Thoracic aorta (tissue), 2 donors: ENCODE results near the gene DPYD. TPM values are rescaled to one million over a fixed set of nuclear protein-coding genes. Genes with fewer than 3 reads are reported as not detected.

Experiments
- ATAC-seq: fragments of 150-250 bp; one replicate; pipeline ENCODE4 v1.8.0; 2017; ENCODE audit warnings: low read depth; ENCODE audit not compliant: insufficient number of reproducible peaks, low FRiP score
- DNase-seq: peaks from one replicate; pipeline ENCODE4 v3.0.0-alpha.2; 2020; ENCODE audit warnings: low spot score
- H3K27ac ChIP-seq, 2 donors: fragments of 200-600 bp; sonication (generic); 1 replicate in 1 of 2; 2 replicates in 1 of 2; pipeline ENCODE4 v1.5.1; 2016; ENCODE audit warnings: mild to moderate bottlenecking in 2 of 2, moderate library complexity in 2 of 2
- H3K27me3 ChIP-seq: fragments of 200-600 bp; sonication (generic); replicated peaks from 2 replicates; pipeline ENCODE4 v1.6.0; 2016; ENCODE audit warnings: mild to moderate bottlenecking; ENCODE audit not compliant: insufficient read depth
- H3K36me3 ChIP-seq: fragments of 200-600 bp; sonication (generic); one replicate; pipeline ENCODE4 v1.5.1; 2016
- H3K4me1 ChIP-seq, 2 donors: fragments of 200-600 bp; sonication (generic); 1 replicate in 1 of 2; 2 replicates in 1 of 2; pipeline versions ENCODE4 v1.5.1 to v1.6.0; 2016; ENCODE audit warnings: low read depth in 2 of 2, mild to moderate bottlenecking in 1 of 2; ENCODE audit not compliant: control insufficient read depth in 1 of 2
- H3K4me3 ChIP-seq: fragments of 200-600 bp; sonication (generic); 2 replicates; pipeline ENCODE4 v1.5.1; 2016; ENCODE audit warnings: mild to moderate bottlenecking
- H3K9me3 ChIP-seq: fragments of 200-600 bp; sonication (generic); 2 replicates; pipeline ENCODE4 v1.5.1; 2016
- total RNA-seq, 2 donors: library from RNA; depleted of rRNA; stranded (reverse); fragments of >200 nt; gene quantifications; one replicate each; pipeline versions ENCODE4 v1.1.0 to v1.2.3, GENCODE V29; 2016
- TF ChIP-seq, protein P1 (sequence below): fragments of 200-600 bp; sonication (generic); IDR thresholded peaks from one replicate; pipeline ENCODE4 v1.5.1; 2019; ENCODE audit warnings: antibody characterized with exemption

DPYD gene
- total RNA-seq, 2 donors from 2014 or later, result 29.1 to 44.2 TPM

- peaks cover 0 to 5% of the 10 kb centered on the region in 2 donors for H3K4me1 ChIP-seq
- no peak for ATAC-seq
- H3K36me3 ChIP-seq, result no peaks in the 10 kb centered on the region
- TF ChIP-seq, protein P1, sequence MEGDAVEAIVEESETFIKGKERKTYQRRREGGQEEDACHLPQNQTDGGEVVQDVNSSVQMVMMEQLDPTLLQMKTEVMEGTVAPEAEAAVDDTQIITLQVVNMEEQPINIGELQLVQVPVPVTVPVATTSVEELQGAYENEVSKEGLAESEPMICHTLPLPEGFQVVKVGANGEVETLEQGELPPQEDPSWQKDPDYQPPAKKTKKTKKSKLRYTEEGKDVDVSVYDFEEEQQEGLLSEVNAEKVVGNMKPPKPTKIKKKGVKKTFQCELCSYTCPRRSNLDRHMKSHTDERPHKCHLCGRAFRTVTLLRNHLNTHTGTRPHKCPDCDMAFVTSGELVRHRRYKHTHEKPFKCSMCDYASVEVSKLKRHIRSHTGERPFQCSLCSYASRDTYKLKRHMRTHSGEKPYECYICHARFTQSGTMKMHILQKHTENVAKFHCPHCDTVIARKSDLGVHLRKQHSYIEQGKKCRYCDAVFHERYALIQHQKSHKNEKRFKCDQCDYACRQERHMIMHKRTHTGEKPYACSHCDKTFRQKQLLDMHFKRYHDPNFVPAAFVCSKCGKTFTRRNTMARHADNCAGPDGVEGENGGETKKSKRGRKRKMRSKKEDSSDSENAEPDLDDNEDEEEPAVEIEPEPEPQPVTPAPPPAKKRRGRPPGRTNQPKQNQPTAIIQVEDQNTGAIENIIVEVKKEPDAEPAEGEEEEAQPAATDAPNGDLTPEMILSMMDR, result no peak
- no peaks in the 10 kb centered on the region for H3K27me3 ChIP-seq
- H3K27ac ChIP-seq, result no peak overlapping the region
- H3K4me3 ChIP-seq, result no peak overlapping the region
- peaks cover 3% of the 10 kb centered on the region for H3K9me3 ChIP-seq
- DNase-seq, result no peak
Measured at GRCh38 chr1:97164276-97164639, 756.6 kb downstream of the DPYD start.

DNA sequence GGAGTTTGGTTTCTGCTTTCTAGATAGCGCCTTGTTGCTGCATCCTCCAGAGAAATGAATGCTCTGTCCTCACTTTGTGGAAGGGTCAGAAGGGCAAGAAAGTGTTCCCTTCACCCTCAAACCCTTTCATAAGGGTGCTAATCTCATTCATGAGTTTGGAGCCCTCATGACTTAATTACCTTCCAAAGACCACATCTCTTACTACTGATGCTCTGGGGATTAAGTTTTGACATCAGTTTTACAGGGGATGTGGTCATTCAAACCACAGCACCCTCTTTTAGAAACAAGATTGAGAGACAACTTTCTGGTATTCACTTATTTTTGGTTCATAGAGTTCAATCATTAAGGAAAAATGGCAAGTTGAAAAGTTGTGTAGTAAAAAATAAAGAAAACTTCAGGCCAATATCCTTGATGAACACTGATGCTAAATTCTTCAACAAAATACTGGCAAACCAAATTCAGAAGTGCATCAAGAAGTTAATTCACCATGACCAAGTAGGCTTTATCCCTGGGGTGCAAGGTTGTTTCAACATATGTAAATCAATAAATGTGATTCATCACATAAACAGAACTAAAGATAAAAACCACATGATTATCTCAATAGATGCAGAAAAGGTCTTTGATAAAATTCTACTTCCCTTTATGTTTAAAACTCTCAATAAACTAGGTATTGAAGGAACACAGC lies 757.1 kb downstream of the DPYD start:
- DNase-seq (no peak), ATAC-seq (no peak)
- Histone ChIP-seq H3K4me1 (peaks cover 0 to 5% of the 10 kb centered on the region in 2 donors), H3K27ac (no peak overlapping the region), H3K36me3 (no peaks in the 10 kb centered on the region), H3K4me3 (no peak overlapping the region), H3K9me3 (peaks cover 3% of the 10 kb centered on the region), H3K27me3 (no peaks in the 10 kb centered on the region)
- TF ChIP-seq, protein P1, result no peak

- H3K9me3 ChIP-seq, result no peaks in the 10 kb centered on the region
- peaks cover 0 to 5% of the 10 kb centered on the region in 2 donors for H3K4me1 ChIP-seq
- H3K27me3 ChIP-seq, result no peaks in the 10 kb centered on the region
- TF ChIP-seq, protein P1, result no peak
- H3K36me3 ChIP-seq, result no peaks in the 10 kb centered on the region
- ATAC-seq (no peak), DNase-seq (no peak)
- H3K4me3 ChIP-seq, result no peak overlapping the region
- H3K27ac ChIP-seq, result no peak overlapping the region
Measured at GRCh38 chr1:97160818-97161217, 760.0 kb downstream of the DPYD start.

GRCh38 chr1:97159342-97159741 lies 761.5 kb downstream of the DPYD start:
- DNase-seq (no peak), ATAC-seq (no peak)
- H3K9me3 ChIP-seq, result no peaks in the 10 kb centered on the region
- H3K4me3 ChIP-seq, result no peak overlapping the region
- H3K36me3 ChIP-seq, result no peaks in the 10 kb centered on the region
- H3K4me1 ChIP-seq, result peaks cover 0 to 5% of the 10 kb centered on the region in 2 donors
- TF ChIP-seq, protein P1, result no peak
- no peaks in the 10 kb centered on the region for H3K27me3 ChIP-seq
- no peak overlapping the region for H3K27ac ChIP-seq

DNA sequence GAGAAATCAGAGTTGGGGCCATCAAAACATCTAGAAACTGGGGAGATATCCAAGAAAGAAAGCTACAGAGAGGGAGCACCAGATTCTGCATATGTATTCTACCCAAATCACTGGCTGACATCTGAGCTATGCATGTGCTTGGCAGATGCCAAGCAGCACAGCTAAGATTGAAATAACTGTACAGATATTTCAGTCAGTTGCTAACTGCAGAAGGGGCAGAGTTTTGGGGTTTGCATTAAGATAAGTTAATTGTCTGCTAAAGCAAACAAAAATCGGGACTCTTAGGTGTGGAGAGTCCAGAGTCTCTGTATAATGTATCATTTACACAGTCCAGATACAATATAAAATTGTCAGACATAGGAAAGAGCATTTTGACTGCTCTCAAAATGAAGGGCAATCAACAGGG lies 762.1 kb downstream of the DPYD start:
- ATAC-seq, result no peak
- TF ChIP-seq, protein P1, result no peak

More for the DNA sequence above, 762.1 kb downstream of the DPYD start:
- peaks cover 0 to 5% of the 10 kb centered on the region in 2 donors for H3K4me1 ChIP-seq
- no peaks in the 10 kb centered on the region for H3K9me3 ChIP-seq
- no peak overlapping the region for H3K4me3 ChIP-seq
- no peaks in the 10 kb centered on the region for H3K27me3 ChIP-seq
- H3K27ac ChIP-seq, result no peak overlapping the region
- no peaks in the 10 kb centered on the region for H3K36me3 ChIP-seq
- no peak for DNase-seq
